ENCODE data around the gene RAB34.

Gene RAB34

DNA sequence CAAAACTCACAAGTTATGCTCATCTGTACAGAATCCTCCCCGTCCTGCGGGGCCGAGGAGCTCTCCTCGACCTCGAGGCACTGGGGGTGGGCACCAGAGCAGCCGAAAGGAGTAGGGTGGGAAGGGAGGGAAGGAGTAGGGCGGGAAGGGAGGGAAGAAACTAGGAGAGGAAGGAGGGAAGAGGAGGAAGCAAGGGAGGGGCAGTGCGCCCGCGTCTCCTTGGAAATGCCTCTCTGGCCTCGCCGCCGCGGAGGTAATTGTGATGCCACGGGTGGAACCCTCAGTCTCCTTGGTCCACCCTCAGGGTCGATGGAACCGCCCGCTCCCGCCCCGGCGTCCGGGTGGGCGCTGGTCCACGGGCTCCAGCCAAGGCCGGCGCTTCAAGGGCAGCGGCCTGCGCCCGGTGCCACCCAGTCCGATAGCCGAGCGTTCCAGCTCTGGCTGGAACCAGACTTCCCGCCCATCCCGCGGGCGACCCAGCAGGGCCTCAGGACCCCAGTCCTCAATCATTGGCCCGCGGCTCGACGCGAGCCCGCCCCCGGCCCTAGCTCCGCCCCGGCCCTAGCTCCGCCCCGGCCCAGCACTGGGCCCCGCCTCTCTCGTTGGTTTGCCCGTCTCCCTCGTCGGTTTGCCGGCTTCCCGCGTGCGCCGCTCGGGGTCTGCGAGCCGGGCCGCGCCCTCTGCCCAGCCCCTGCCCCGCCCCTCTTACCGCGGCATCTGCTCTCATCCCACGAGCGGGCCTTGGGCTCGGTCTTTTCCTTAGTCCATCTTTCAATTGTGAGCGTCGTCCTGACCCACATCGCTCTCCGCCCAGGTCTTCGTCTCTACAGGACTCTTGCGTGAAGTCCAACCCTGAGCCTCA, 6.6 kb downstream of the RAB34 start:
- Histone ChIP-seq H3K9me2 (replicated peaks; ENCODE audit: control insufficient read depth, low read length) (no peaks in the 10 kb centered on the region), H3K4me3 (ENCODE audit: low read length) (peak overlapping the region; percentile 92), H3K27me3 (ENCODE audit: control insufficient read depth, low read length) (no peaks in the 10 kb centered on the region), H3K4me1 (ENCODE audit: control insufficient read depth, low read length) (peaks cover 26% of the 10 kb centered on the region), H3K79me2 (ENCODE audit: control insufficient read depth, low read length) (peaks cover 9% of the 10 kb centered on the region), H3K4me2 (ENCODE audit: low read length) (peak overlapping the region; percentile 91), H3K36me3 (ENCODE audit: control insufficient read depth, low read length) (peaks cover 5% of the 10 kb centered on the region; the same call in 1 of the 2 replicates), H3K9me3 (ENCODE audit: control insufficient read depth, insufficient read depth, low read length) (no peaks in the 10 kb centered on the region), H4K20me1 (ENCODE audit: control insufficient read depth, insufficient read depth, low read depth, low read length) (no peaks in the 10 kb centered on the region), H3F3A (ENCODE audit: control insufficient read depth, insufficient read depth) (peaks cover 12% of the 10 kb centered on the region), H3K27ac (ENCODE audit: low read depth, low read length) (peak overlapping the region; percentile 65)
- TF ChIP-seq CTCF (IDR thresholded peaks at IDR 0.05; ENCODE audit: low read depth, low read length, poor library complexity, severe bottlenecking): no peak
- TF ChIP-seq EZH2phosphoT487 (IDR thresholded peaks at IDR 0.05; ENCODE audit: borderline replicate concordance, low read length): no peak

DNA sequence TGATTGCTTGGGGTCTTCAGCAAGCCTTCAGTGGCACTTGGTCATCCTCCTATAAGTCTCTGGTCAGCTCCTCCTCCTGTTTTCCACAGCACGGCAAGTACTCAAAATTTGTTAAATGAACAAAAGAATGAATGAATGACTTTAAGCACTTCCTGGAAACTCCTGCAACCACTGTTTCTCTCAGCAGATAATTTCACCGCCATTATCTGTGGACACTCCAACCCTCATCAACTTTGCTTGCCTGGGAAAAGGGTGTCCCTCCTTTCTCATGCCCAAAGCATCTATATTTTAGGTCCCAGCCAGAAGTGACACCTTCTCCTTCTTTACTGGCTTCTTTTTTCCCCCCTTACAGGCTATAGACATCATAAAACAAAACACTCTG, 10.3 kb downstream of the RAB34 start:
- peaks cover 9% of the 10 kb centered on the region for H3K79me2 ChIP-seq (ENCODE audit: control insufficient read depth, low read length)
- no peak overlapping the region for H3K27ac ChIP-seq (ENCODE audit: low read depth, low read length)
- no peak overlapping the region for H3K4me3 ChIP-seq (ENCODE audit: low read length)
- H3K9me3 ChIP-seq (ENCODE audit: control insufficient read depth, insufficient read depth, low read length): no peaks in the 10 kb centered on the region
- peaks cover 21% of the 10 kb centered on the region for H3K4me1 ChIP-seq (ENCODE audit: control insufficient read depth, low read length)
- peaks cover 10% of the 10 kb centered on the region for H3F3A ChIP-seq (ENCODE audit: control insufficient read depth, insufficient read depth)
- peaks cover 27% of the 10 kb centered on the region for H3K36me3 ChIP-seq (ENCODE audit: control insufficient read depth, low read length)
- H3K27me3 ChIP-seq (ENCODE audit: control insufficient read depth, low read length): no peaks in the 10 kb centered on the region
- TF ChIP-seq CTCF (IDR thresholded peaks at IDR 0.05; ENCODE audit: low read depth, low read length, poor library complexity, severe bottlenecking) (no peak), EZH2phosphoT487 (IDR thresholded peaks at IDR 0.05; ENCODE audit: borderline replicate concordance, low read length) (no peak)
- no peaks in the 10 kb centered on the region for H4K20me1 ChIP-seq (ENCODE audit: control insufficient read depth, insufficient read depth, low read depth, low read length)
- no peaks in the 10 kb centered on the region for H3K9me2 ChIP-seq (replicated peaks; ENCODE audit: control insufficient read depth, low read length)
- H3K4me2 ChIP-seq (ENCODE audit: low read length): no peak overlapping the region

GRCh38 chr17:28706471-28707338, 11.0 kb downstream of the RAB34 start:
- Histone ChIP-seq H3K27me3 (ENCODE audit: control insufficient read depth, low read length) (no peaks in the 10 kb centered on the region), H3K36me3 (ENCODE audit: control insufficient read depth, low read length) (peaks cover 33% of the 10 kb centered on the region), H4K20me1 (ENCODE audit: control insufficient read depth, insufficient read depth, low read depth, low read length) (no peaks in the 10 kb centered on the region), H3K9me2 (replicated peaks; ENCODE audit: control insufficient read depth, low read length) (no peaks in the 10 kb centered on the region), H3K27ac (ENCODE audit: low read depth, low read length) (no peak overlapping the region), H3K4me3 (ENCODE audit: low read length) (no peak overlapping the region), H3K4me1 (ENCODE audit: control insufficient read depth, low read length) (peaks cover 14% of the 10 kb centered on the region), H3K4me2 (ENCODE audit: low read length) (no peak overlapping the region), H3K79me2 (ENCODE audit: control insufficient read depth, low read length) (peaks cover 9% of the 10 kb centered on the region), H3F3A (ENCODE audit: control insufficient read depth, insufficient read depth) (peaks cover 10% of the 10 kb centered on the region), H3K9me3 (ENCODE audit: control insufficient read depth, insufficient read depth, low read length) (no peaks in the 10 kb centered on the region)
- no peak for TF ChIP-seq EZH2phosphoT487 (IDR thresholded peaks at IDR 0.05; ENCODE audit: borderline replicate concordance, low read length)
